Activated CD4-positive, CD25-positive, alpha-beta regulatory T cell treated with anti-CD3 and anti-CD28 coated beads, Interleukin-2, amount 50 U/mL, for 24 hours (primary cell): ENCODE results near the gene NECAB3.

ENCODE experiments used
- ATAC-seq, 2 donors: fragments of 150-1000 bp; cut with Tn5 transposase; one replicate each; pipeline ENCODE4 v1.10.0; 2021; ENCODE audit warnings: mild to moderate bottlenecking in 1 of 2, moderate library complexity in 1 of 2

NECAB3 gene

DNA sequence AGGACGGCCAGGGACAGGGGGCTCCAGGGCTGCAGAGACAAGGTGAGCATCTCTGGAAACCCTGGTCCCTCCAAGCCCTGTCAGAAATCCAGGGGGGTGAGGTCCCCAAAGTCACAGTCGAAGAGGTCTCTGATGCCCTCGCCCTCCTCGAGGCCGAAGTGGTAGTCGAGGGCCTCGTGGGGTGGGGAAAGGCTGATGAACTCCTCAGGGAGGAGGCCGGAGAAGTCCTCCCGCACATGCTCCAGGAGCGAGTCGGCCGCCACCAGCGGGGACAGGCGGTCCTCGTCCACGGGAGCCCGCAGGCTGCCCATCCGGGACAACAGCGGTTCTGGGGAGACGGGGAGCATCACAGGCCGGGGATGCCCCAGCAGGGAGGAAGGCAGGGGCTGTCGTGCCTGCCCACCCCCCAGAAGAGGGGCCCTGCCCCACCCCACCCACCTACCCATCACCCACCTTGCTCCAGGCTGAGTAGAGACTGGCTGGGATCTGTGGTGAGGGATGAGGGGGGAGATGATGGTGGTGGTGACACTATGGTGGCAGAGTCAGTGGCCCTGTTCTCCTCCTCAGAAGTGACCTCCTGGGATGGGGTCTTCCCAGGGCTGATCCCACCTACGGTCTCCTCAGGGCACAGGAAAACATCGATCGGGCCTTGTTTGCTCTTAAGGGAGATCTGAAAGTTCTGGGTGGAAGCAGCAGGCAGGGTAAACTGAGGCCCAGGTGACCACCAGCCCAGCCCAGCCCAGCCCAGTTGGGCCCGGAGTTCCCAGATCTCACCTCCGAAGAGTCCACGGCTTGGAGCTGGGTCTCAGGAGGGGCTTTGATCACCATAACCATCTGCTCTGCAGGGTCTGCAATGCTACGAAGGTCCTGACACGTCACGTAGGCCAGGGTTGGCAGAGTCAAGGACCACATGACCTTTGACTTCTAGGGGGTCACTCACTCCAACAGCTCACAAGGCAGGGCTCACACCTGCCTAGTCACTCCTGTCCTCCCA lies 2.7 kb upstream of the NECAB3 start:
- no peak for ATAC-seq

DNA sequence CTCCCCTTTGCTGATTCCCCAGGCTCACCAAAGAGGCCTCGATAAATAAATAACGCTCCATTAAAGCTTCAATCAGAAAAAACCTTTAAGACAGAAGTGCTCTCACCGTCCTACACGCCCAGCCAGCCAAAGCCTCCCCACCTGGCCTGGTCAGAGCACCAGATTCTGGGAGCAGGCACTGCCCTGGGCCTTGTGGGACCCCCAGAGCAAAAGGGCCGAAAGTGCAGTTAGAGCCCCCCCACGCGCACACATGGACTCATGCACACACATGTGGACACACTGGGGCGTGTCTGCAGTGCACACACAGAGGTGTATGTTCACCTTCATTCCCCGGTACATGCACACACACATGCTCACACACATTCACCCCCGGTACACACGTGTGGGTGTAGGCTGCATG lies 1.9 kb upstream of the NECAB3 start:
- ATAC-seq = no peak

DNA sequence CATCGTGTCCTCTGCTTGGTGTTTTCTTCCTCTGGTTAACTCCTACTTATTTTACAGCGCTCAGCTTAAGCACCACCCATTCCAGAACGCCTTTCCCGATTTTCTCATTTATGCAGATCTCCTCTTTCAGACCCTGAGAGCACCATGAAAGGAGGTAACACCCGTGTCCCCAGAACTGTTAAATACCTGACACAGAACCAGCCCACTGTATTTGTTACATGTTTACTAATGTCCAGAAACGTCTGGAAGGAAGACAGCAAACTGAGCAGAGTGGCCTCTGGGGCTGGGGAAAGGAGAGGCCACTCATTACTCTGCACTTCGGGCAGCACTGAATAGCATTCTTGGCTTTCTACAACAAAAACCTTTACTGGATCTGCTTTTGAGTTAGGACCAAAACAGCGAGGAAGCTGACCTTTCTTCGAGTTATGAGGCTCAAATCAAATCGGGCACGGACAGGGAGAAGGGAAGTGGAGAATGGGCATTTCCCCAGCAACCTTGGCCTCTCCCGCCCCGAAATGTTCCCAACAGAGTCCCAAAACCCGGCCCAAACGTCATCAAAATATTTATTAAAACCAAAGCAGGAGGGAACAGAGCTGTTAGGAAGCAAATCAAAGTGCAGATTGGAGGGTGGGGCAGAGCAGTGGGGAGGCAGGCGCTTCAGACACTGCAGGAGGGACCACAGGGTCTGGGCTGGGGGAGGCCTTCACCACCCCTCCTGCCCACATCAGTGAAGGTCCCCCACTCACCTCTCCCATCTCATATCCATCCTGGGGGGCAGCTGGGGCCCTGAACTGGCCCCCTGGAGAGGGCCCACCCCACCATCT lies 1.1 kb upstream of the NECAB3 start:
- ATAC-seq = no peak

DNA sequence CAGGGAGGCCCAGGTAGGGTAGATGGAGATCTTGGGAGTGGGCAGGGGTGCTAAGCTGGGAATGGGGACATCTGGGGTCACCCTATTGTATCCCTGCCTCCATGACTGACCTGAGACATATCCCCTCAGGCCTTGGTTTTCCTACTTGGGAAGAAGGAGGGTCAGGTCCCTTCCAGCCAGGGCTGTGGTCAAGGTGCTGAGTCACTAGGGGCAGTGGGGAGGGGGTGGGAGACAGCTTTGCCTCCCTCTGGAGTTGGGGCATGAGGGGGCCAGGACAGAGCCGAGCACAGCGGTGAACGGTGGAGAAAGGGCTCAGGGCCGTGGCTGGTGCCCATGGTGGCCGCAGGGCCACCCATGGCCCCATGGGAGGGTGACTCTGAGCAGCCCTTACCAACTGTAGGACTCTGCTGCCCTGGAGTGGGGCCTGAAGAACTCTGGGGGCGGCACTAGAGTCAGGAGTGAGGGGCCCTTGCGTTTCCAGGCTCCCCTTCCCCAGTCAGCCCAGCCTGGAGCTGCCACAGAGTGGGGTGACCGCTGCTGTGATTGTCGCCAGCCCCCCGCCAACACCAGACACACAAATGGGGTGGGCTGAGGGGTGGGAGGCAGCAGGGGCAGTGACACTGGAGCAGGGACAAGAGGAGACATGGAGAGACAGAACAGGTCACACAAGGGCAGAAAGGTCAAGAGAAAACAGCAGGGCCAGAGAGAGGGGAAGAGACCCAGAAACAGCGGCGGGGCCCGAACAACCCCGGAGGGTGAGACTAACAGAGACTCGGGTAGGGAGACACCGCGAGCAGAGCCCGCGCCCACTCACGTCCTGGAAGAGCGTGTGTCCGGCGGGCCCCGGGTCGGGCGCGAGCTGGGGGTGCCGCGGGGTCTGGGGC lies 576 bp downstream of the NECAB3 start:
- ATAC-seq = peak; percentile 31 to 38

DNA sequence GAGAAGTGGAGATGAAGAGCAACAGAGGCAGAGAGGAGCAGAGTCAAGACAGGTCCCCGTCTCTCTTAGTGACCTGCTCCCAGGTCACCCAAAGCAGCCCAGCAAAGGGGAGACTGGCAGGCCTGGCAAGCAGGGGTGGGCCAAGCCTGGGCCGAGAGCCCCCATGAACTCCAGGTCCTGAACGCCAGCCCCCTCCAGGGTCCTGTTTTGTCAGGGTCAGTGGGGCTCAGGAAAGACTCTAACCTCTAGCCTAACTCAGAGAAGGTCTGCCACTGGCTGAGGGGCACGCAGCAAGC lies 1.2 kb downstream of the NECAB3 start:
- no peak for ATAC-seq

DNA sequence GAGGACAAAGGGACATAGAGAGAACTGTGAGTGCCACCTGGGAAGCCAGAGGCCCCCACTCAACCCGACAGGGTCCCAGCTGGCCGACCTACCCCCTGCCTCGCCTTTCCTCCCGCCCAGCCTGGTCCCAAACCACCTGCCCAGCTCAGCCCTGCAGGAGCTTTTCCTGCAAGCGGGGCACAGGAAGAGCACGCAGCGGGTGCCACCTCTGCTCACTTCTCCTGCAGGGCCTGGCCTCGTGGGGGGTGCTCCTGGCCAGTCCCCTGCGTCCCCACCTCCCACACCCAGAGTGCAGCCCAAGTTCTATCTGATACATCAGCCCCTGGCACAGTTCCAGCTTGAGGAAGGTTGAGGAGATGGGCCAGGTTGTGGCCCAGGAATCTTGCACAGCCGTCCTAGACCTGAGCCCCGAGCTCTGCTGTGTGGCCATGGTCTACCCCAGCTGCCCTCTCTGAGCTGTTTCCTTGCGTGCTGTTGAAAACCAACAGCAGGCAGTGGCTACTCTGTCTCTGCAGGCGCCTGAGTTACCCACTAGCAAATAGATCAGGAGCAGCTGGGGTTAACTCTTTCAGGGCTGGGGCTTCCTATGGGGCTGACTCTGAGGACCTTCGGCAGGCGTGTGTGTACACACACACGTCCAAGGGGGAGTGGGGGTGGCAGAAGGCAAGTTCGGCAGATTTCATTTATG lies 1.7 kb downstream of the NECAB3 start:
- ATAC-seq = no peak

DNA sequence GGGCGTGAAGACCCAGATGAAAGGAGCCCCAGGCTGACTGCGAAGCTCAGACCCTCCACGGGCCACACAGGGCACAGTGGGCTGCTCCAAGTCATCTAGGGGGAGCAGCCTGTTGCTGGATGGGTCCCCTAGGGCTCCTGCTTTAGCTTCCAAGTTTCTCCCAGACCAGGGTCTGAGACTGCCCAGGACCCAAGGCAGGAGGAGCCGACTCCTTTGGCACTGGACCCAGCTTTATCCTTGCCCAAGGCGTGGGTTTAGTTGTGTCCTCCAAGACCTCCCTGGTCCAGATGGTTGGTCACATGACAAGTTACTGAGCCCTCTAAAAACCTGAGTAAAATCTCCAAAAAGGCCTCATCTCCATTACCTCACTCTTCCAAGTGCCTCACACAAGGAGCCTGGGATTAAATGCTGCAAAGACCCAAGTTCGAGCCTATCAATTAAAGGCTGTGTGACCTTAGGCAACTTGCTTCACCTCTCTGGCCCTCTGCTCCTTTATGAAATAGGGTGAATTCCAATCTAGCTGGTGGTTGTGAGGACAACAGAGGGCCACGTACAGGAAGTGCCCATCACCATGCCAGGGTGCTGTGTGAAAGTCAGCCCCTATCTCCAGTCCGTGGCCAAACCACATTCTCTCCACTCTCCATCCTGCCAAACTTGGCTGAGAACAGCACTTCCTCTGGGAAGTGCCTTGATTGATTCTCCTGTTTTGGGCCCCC lies 2.5 kb downstream of the NECAB3 start:
- ATAC-seq = no peak

DNA sequence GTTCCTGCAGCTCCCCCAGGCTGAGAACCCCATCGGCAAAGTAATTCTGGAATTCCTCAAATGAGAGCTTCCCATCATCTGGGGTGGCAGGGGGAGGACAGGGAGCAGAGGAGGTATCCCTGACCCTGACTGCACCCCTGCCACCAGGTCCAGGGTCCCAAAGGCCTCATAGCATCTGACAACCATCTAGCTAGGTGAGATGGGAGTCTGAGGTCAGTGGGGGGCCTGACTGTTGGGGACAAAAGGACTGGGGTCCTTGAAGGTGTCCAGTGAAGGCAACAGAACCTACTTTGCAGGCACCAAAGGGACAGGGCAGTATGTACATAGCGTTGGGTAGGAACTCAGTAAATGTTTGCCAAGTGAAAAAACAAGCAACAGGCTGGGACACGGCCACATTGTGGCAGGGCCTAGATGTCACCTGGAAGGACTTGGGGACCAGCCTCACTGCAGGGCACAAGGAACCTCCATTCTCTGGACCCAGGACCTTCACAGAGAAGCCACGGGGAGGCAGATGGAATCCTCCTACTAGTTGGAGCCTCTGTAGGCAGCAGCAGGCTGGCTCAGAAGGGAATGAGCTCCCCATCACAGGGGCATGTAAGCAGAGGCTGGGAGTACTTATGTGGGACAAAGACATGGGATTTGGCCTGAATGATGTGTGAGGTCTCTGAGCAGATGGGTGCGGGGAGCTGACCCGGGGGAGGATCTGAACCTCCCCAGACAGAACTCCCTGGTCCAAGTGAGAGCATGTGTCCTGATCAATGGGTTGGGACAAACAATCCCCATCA lies 3.3 kb downstream of the NECAB3 start:
- ATAC-seq = no peak

DNA sequence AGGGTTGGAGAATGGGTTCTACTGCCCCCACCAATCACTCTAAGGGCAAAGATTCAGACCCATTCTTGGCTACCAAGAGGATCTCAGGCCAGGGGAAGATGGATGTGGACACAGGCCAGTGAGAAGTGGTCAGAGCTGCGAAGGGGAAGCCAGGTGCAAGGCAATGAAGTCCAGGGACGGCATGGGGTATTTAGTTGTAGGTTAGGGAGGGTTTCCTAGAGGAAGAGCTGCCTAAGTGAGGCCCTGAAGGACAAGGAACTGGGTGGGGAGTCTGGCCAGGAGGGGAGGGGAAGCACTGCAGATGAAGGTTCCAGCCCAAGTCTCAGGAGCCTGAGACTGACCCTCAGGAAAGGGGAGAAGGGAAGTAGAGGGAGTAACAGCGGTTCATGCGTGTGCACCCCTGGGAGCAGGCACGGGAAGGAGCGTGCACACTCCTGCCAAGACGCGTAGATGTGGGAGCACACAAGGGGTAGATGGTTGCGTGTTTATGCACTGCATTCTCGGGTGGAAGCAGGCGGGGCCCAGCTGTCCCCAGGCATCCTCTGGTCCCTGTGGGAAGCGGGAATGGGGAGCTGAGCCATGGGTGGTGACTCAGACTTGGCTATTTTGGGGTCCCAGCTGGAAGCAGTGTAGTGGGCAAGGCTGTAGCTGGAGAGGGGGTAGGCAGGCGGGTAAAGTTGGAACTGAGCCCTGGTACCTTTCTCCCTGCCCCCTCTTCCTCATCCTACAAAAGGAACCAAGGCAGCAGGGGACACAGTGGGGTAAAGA lies 4.2 kb downstream of the NECAB3 start:
- ATAC-seq = no peak

DNA sequence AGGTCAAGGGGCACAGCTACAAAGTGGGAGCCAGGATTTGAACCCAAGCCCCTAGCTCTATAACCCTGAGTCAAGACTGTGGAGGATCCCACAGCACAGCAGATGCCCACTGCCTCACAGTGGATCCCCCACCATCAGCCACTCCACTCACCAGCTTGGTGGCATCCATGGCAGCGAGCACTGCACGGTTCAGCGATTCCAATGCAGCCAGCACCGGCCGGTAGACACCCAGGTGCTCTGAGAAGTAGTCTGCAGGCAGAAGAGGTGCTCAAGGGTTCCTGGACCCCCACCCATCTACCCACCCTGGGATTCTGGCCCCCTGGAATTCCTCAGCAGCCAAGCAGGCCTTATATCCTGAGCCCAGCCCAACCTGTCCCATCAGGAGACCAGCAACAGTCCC lies 5.0 kb downstream of the NECAB3 start:
- ATAC-seq = no peak

DNA sequence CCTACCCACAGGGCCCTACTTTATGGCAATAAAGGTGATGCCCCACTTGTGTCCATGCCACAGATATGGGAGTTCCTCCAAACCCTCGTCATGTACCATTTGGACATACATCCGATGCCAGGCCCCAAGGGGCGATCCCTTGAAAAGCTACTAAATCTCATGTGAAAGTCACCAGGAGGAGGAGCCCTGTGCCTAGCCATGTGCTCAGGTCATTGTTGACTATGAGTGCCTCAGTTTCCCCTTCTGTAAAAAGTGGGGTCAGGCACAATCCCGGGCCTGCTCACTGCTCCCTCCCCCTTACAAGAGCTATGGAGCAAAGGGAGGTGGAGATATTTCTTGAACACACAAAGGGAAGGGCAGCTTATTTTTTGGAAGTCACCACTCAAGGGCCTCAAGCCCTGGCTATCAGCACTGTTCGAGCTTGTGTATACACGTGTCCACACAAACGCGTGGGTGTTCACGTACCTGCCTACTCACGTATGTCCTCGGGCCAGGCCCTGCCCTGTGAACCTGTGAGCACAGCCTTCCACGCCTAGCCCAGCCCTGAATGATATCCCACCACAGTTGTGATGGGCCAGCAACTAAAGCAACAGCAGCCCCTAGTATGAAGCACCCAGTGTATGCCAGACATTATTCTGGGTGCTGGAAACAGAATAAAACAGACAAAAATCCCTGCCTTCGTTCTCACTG lies 5.6 kb downstream of the NECAB3 start:
- no peak for ATAC-seq

DNA sequence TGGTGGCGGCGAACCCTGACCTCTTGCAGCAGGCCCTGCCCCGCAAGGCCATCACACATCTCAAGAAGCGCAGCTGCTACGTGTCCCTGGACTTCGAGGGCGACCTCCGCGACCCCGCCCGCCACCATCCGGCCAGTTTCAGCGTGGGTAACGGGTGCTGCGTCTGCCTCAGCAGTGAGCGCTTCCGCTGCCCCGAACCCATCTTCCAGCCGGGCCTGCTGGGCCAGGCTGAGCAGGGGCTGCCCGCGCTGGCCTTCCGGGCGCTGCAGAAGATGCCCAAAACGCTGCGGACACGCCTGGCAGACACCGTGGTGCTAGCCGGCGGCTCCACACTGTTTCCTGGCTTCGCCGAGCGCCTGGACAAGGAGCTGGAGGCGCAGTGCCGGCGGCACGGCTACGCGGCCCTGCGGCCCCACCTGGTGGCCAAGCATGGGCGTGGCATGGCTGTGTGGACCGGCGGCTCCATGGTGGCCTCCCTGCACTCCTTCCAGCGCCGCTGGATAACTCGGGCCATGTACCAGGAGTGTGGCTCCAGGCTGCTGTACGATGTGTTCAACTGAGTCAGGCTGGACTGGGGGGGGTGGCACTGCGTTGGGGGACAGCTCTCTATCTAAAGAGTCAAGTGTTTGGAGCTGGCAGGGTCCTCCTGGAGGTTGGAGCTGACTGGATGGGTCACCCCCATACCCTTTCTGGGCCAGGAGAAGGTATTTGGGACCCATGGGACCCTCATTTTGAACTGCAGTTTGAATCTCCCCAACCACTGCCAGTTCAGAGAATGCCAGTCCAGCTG lies 6.4 kb downstream of the NECAB3 start:
- ATAC-seq = peak; percentile 53 to 58

DNA sequence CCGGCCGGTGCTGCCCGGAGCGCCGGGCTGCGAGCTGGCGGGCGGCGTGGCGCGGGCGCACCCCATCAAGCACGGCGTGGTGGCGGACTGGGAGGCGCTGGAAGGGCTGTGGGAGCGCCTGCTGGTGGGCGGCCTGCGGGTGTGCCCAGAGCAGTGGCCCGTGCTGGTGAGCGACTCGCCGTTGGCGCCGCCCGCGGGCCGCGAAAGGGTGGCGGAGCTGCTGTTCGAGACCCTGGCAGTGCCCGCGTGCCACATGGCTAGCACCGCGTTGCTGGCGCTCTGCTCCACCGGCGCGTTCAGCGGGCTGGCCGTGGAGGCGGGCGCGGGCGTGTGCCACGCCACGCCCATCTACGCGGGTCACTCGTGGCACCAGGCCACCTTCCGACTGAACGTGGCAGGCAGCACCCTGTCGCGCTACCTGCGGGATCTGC lies 7.0 kb downstream of the NECAB3 start:
- peak; percentile 12 to 30 for ATAC-seq

DNA sequence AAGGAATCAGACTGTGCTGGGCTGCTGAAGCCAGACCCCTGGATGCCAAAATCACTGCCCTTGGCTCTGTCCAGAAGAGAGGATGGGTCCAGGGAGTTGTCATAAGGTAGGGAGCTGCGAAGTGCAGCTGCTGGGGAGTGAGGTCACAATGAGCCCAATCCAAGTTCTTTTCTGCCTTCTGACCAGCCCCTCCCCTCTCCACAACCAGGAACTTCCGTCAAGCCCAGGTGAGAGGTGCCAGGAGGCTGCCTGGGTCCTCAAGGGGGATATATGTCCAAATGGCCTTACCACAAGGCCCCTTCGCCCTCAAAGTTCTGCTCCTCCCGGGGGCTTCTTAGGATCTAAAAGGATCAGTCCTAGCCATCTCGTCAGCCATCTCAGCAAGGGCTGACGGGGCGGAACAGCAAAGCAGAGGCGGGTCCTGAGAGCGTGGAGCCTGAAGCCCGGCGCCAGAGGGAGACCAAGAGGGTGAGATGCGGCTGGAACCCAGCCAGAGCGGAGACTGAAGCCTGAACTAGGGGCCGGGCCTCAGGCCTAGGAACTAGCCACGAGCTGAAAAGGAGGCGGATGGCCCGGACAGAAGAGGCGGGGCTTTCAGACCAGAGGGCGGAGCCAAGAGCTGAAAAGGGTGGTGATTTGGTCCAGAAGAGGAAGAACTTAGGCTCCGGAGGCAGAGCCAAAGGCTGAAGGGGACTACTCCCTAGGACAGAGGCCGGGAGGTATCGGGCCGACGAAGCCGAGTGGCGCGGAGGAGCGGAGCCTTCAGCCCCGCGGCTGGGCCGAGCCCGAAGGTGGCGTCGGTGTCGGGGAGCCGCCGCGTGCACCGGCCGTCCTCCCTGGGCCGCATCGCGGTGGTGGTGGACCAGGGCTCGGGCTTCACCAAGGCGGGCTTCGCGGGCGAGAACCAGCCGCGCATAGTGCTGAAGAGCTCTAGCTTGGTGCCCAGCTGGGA lies 7.7 kb downstream of the NECAB3 start, which contains the start of gene ACTL10:
Gene ACTL10, plus strand, starts transcription at position 651 of the 952 bp plus-strand sequence. CDS start 555 bp downstream, outside the sequence.
- peak; percentile 51 to 52 for ATAC-seq

DNA sequence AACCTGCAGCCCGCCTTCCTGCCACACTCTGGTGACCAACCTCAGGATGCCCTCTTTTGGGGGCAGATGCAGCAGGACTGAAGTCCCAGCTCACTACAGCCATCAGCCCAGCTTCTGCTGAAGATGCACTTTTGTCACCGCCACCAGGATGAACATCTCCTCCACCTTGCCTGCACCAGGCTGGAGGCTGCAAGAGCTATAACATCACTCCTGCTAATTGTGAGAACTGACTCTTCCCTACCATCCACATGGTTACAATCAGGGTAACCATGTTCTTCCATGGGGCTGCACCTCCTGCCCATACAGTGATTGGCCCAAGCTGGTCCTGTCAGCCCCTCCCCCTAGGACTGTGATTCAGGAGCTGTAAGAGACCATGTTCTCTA lies 9.5 kb downstream of the NECAB3 start:
- ATAC-seq = no peak

DNA sequence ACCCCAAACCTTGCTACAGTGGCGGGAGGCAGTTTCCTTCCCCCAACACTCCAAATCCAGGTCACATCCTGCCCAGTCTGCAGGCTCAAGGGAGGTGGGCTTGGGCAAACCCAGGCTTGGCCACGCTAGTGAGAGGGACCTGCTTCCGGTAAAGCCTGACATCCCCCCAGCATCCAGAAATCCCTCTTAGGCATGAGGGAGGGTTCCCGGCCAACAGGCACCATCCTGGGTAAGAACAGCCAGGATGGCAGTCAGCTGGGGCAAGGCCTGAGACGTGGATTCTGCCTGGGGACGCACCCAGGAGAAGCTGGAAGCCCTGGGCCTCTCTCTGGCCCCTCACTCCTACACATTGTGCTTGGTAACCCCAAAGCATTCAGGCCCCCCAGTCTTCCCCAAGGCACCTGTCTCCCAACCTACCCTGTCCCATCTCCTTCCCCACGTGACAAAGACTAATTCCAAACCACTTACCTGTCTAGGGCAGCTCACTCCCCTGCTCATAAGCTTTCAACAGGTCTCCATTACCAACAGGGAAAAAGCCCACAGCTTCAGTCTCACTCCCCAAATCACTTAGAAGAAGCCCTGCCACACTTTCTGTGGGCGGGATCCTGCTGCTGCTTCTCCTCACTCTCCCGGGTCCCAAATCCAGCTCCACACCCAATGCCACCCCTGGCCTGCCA lies 10.0 kb downstream of the NECAB3 start:
- ATAC-seq = no peak
